Osteocyte (in vitro differentiated cells): Measurements from ENCODE around the gene GMNN. TPM values are rescaled to one million over a fixed set of nuclear protein-coding genes. Genes with fewer than 3 reads are reported as not detected.

ENCODE experiments used
- DNase-seq: peaks from one replicate; pipeline ENCODE4 v3.0.0; 2021; ENCODE audit warnings: mixed read lengths; ENCODE audit not compliant: unreplicated experiment; ENCODE audit errors: extremely low spot score
- H3K27ac Mint-ChIP-seq: one replicate; pipeline ENCODE4 v1.8.0; 2021; ENCODE audit warnings: mild to moderate bottlenecking, mixed read lengths; ENCODE audit not compliant: unreplicated experiment
- H3K27me3 Mint-ChIP-seq: one replicate; pipeline ENCODE4 v1.8.0; 2021; ENCODE audit warnings: mixed read lengths; ENCODE audit not compliant: unreplicated experiment
- H3K36me3 Mint-ChIP-seq: one replicate; pipeline ENCODE4 v1.8.0; 2021; ENCODE audit warnings: mixed read lengths; ENCODE audit not compliant: unreplicated experiment
- H3K4me1 Mint-ChIP-seq: one replicate; pipeline ENCODE4 v1.8.0; 2021; ENCODE audit warnings: mixed read lengths; ENCODE audit not compliant: unreplicated experiment
- H3K4me3 Mint-ChIP-seq: one replicate; pipeline ENCODE4 v1.8.0; 2021; ENCODE audit warnings: mild to moderate bottlenecking, moderate library complexity, mixed read lengths; ENCODE audit not compliant: unreplicated experiment
- H3K9me3 Mint-ChIP-seq: one replicate; pipeline ENCODE4 v1.8.0; 2021; ENCODE audit warnings: mixed read lengths; ENCODE audit not compliant: unreplicated experiment
- total RNA-seq: library from RNA; stranded (reverse); gene quantifications from 2 replicates; pipeline ENCODE4 v1.2.1, GENCODE V29; 2021
- TF ChIP-seq, protein P1 (sequence below): fragments of 200-600 bp; sonication (generic); IDR thresholded peaks from 2 replicates; pipeline ENCODE4 v1.5.0; 2021; ENCODE audit warnings: antibody characterized with exemption, mild to moderate bottlenecking, moderate library complexity

Gene GMNN
- total RNA-seq, 1 donor from 2014 or later, result 26.4 TPM

GRCh38 chr6:24818346-24818745 lies 43.6 kb downstream of the GMNN start:
- Mint-ChIP-seq H3K27me3 (no peaks in the 10 kb centered on the region), H3K4me1 (no peaks in the 10 kb centered on the region), H3K27ac (no peak overlapping the region), H3K4me3 (no peak overlapping the region), H3K9me3 (no peaks in the 10 kb centered on the region), H3K36me3 (no peaks in the 10 kb centered on the region)
- TF ChIP-seq, protein P1, sequence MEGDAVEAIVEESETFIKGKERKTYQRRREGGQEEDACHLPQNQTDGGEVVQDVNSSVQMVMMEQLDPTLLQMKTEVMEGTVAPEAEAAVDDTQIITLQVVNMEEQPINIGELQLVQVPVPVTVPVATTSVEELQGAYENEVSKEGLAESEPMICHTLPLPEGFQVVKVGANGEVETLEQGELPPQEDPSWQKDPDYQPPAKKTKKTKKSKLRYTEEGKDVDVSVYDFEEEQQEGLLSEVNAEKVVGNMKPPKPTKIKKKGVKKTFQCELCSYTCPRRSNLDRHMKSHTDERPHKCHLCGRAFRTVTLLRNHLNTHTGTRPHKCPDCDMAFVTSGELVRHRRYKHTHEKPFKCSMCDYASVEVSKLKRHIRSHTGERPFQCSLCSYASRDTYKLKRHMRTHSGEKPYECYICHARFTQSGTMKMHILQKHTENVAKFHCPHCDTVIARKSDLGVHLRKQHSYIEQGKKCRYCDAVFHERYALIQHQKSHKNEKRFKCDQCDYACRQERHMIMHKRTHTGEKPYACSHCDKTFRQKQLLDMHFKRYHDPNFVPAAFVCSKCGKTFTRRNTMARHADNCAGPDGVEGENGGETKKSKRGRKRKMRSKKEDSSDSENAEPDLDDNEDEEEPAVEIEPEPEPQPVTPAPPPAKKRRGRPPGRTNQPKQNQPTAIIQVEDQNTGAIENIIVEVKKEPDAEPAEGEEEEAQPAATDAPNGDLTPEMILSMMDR, result no peak
- DNase-seq, result no peak

DNA sequence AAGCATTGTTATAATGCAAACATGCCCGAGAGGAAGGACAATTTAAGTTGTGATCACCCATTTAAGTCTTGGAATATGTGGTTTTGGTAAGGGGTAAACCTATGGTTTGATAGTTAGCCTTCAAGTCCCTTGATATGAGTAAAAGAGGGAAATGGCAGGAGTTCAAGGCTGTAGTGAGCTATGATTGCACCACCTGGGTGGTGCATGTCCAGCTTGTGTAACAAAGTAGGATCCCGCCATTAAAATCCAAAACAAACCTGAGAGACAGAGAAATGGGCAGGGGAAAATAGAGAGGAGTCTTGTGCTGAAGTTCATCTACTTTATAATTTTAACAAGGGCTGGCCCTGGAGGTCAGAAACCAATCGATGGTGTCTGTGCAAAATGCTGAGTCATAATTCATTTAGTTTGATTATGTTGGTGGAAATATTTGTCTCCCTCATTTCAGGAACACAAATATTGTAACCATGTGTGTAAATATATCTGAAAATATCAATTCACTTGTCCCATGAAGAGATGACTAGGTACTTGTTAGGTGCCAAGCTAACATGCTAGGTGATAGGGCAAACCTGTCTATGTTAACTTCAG lies 47.2 kb downstream of the GMNN start:
- TF ChIP-seq, protein P1, result no peak
- no peak overlapping the region for H3K27ac Mint-ChIP-seq
- H3K4me3 Mint-ChIP-seq, result no peak overlapping the region

GRCh38 chr6:24822696-24823095 lies 48.0 kb downstream of the GMNN start:
- Mint-ChIP-seq H3K4me1 (peaks cover 11% of the 10 kb centered on the region), H3K4me3 (no peak overlapping the region), H3K36me3 (peaks cover 2% of the 10 kb centered on the region), H3K9me3 (no peaks in the 10 kb centered on the region), H3K27ac (no peak overlapping the region), H3K27me3 (no peaks in the 10 kb centered on the region)
- DNase-seq, result no peak
- TF ChIP-seq, protein P1, result no peak

More for the DNA sequence above, 47.2 kb downstream of the GMNN start:
- Mint-ChIP-seq H3K36me3 (peaks cover 2% of the 10 kb centered on the region), H3K9me3 (no peaks in the 10 kb centered on the region), H3K4me1 (peaks cover 9% of the 10 kb centered on the region), H3K27me3 (no peaks in the 10 kb centered on the region)
- DNase-seq, result no peak

DNA sequence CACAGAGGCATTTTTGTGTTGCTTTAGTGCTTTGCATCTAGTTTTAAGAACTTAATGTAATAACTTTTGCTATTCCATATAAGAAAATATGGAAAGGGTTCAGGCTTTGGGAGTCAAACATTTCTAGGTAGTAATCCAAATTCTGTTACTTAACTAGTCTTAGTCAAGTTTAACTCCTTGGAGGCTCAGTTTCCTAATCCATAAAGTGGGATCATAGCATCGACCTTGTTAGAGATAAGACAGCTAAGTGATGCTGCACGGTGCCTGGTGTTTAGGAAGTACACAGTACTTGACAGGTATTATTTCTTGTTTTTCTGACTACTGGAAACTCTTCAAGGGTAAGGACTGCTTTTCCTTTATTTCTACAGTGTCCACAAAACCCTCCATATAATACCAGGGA lies 48.4 kb downstream of the GMNN start:
- H3K36me3 Mint-ChIP-seq, result peaks cover 2% of the 10 kb centered on the region
- H3K9me3 Mint-ChIP-seq, result no peaks in the 10 kb centered on the region
- TF ChIP-seq, protein P1, result no peak
- no peak overlapping the region for H3K27ac Mint-ChIP-seq
- H3K27me3 Mint-ChIP-seq, result no peaks in the 10 kb centered on the region
- H3K4me1 Mint-ChIP-seq, result peaks cover 11% of the 10 kb centered on the region
- DNase-seq, result no peak
- no peak overlapping the region for H3K4me3 Mint-ChIP-seq

- H3K27ac Mint-ChIP-seq, result peak overlapping the region; percentile 74
- no peak for DNase-seq
- no peak overlapping the region for H3K4me3 Mint-ChIP-seq
- TF ChIP-seq, protein P1, result no peak
- H3K4me1 Mint-ChIP-seq, result peaks cover 11% of the 10 kb centered on the region
- no peaks in the 10 kb centered on the region for H3K9me3 Mint-ChIP-seq
- H3K36me3 Mint-ChIP-seq, result peaks cover 2% of the 10 kb centered on the region
- no peaks in the 10 kb centered on the region for H3K27me3 Mint-ChIP-seq
Measured at GRCh38 chr6:24824142-24824938, 49.6 kb downstream of the GMNN start.
